ENCODE measurements around the gene RAB3C. TPM values are rescaled to one million over a fixed set of nuclear protein-coding genes. Genes with fewer than 3 reads are reported as not detected.

RAB3C gene
- polyA plus RNA-seq, 1 donor (not counting 4 experiments of a cell fraction or from before 2014, with no cell fraction given) = not detected

- TF ChIP-seq EZH2 (IDR thresholded peaks at IDR 0.05; ENCODE audit: low read length) = no peak
- no peak for TF ChIP-seq CTCF (optimal IDR thresholded peaks at IDR 0.05 in 1 of 3, IDR thresholded peaks at IDR 0.05 in 1 of 3, conservative IDR thresholded peaks at IDR 0.05 in 1 of 3; ENCODE audit: extremely low read depth in 1 of 3, insufficient read depth in 2 of 3, low read length in 3 of 3)
- no peak overlapping the region for H3K4me3 ChIP-seq (ENCODE audit: control insufficient read depth in 2 of 3, extremely low read depth in 1 of 3, insufficient read depth in 2 of 3, low read depth in 1 of 3, low read length in 3 of 3)
- no peak overlapping the region for H3K9ac ChIP-seq (ENCODE audit: control insufficient read depth, extremely low read depth, insufficient read depth, low read length)
- no peaks in the 10 kb centered on the region for H4K20me1 ChIP-seq (ENCODE audit: control insufficient read depth, extremely low read depth, insufficient read depth, low read length)
- dilution Hi-C loops (cut with MboI; ENCODE audit: extremely low pct_ligation_motif_present, low sequenced_read_pairs) = no loop called here
- no peak overlapping the region for H2AFZ ChIP-seq (ENCODE audit: control insufficient read depth, low read length)
- no peak overlapping the region for H3K4me2 ChIP-seq (ENCODE audit: control insufficient read depth, extremely low read depth, insufficient read depth, low read depth, low read length)
- FAIRE-seq = no peak
- DNase-seq (ENCODE audit: low read depth, low spot score) = no peak
- no peaks in the 10 kb centered on the region for H3K79me2 ChIP-seq (ENCODE audit: control insufficient read depth, insufficient read depth, low read length)
- no peaks in the 10 kb centered on the region for H3K4me1 ChIP-seq (ENCODE audit: control insufficient read depth, extremely low read depth, insufficient read depth, low read length)
- no peaks in the 10 kb centered on the region for H3K9me3 ChIP-seq (ENCODE audit: control insufficient read depth, low read depth, low read length)
- H3K36me3 ChIP-seq (ENCODE audit: control insufficient read depth in 2 of 2, extremely low read depth in 1 of 2, insufficient read depth in 2 of 2, low read length in 2 of 2) = no peaks in the 10 kb centered on the region
- no peaks in the 10 kb centered on the region for H3K27me3 ChIP-seq (ENCODE audit: control insufficient read depth, extremely low read depth, insufficient read depth, low read length)
- H3K27ac ChIP-seq (ENCODE audit: control insufficient read depth, insufficient read depth, low read length) = no peak overlapping the region
- H3K9me1 ChIP-seq (ENCODE audit: control insufficient read depth, extremely low read depth, insufficient read depth, low read length) = no peaks in the 10 kb centered on the region
Measured at GRCh38 chr5:58672521-58672920, 89.6 kb downstream of the RAB3C start.

GRCh38 chr5:58674070-58674469, 91.2 kb downstream of the RAB3C start:
- no peak overlapping the region for H3K4me3 ChIP-seq (ENCODE audit: control insufficient read depth in 2 of 3, extremely low read depth in 1 of 3, insufficient read depth in 2 of 3, low read depth in 1 of 3, low read length in 3 of 3)
- dilution Hi-C loops (cut with MboI; ENCODE audit: extremely low pct_ligation_motif_present, low sequenced_read_pairs) = no loop called here
- no peaks in the 10 kb centered on the region for H3K9me1 ChIP-seq (ENCODE audit: control insufficient read depth, extremely low read depth, insufficient read depth, low read length)

More at GRCh38 chr5:58674070-58674469, 91.2 kb downstream of the RAB3C start:
- H3K4me1 ChIP-seq (ENCODE audit: control insufficient read depth, extremely low read depth, insufficient read depth, low read length) = no peaks in the 10 kb centered on the region
- H3K27me3 ChIP-seq (ENCODE audit: control insufficient read depth, extremely low read depth, insufficient read depth, low read length) = no peaks in the 10 kb centered on the region
- no peak overlapping the region for H2AFZ ChIP-seq (ENCODE audit: control insufficient read depth, low read length)
- no peak for FAIRE-seq
- H4K20me1 ChIP-seq (ENCODE audit: control insufficient read depth, extremely low read depth, insufficient read depth, low read length) = no peaks in the 10 kb centered on the region
- H3K9me3 ChIP-seq (ENCODE audit: control insufficient read depth, low read depth, low read length) = no peaks in the 10 kb centered on the region
- TF ChIP-seq CTCF (optimal IDR thresholded peaks at IDR 0.05 in 1 of 3, IDR thresholded peaks at IDR 0.05 in 1 of 3, conservative IDR thresholded peaks at IDR 0.05 in 1 of 3; ENCODE audit: extremely low read depth in 1 of 3, insufficient read depth in 2 of 3, low read length in 3 of 3) (no peak), EZH2 (IDR thresholded peaks at IDR 0.05; ENCODE audit: low read length) (no peak)
- DNase-seq (ENCODE audit: low read depth, low spot score) = no peak
- no peaks in the 10 kb centered on the region for H3K79me2 ChIP-seq (ENCODE audit: control insufficient read depth, insufficient read depth, low read length)
- H3K27ac ChIP-seq (ENCODE audit: control insufficient read depth, insufficient read depth, low read length) = no peak overlapping the region
- no peak overlapping the region for H3K9ac ChIP-seq (ENCODE audit: control insufficient read depth, extremely low read depth, insufficient read depth, low read length)
- no peak overlapping the region for H3K4me2 ChIP-seq (ENCODE audit: control insufficient read depth, extremely low read depth, insufficient read depth, low read depth, low read length)
- no peaks in the 10 kb centered on the region for H3K36me3 ChIP-seq (ENCODE audit: control insufficient read depth in 2 of 2, extremely low read depth in 1 of 2, insufficient read depth in 2 of 2, low read length in 2 of 2)
